ENCODE measurements around the gene SEC24B.

GRCh38 chr4:109589119-109589518 lies 155.5 kb downstream of the SEC24B start:
- TF ChIP-seq, protein P1, sequence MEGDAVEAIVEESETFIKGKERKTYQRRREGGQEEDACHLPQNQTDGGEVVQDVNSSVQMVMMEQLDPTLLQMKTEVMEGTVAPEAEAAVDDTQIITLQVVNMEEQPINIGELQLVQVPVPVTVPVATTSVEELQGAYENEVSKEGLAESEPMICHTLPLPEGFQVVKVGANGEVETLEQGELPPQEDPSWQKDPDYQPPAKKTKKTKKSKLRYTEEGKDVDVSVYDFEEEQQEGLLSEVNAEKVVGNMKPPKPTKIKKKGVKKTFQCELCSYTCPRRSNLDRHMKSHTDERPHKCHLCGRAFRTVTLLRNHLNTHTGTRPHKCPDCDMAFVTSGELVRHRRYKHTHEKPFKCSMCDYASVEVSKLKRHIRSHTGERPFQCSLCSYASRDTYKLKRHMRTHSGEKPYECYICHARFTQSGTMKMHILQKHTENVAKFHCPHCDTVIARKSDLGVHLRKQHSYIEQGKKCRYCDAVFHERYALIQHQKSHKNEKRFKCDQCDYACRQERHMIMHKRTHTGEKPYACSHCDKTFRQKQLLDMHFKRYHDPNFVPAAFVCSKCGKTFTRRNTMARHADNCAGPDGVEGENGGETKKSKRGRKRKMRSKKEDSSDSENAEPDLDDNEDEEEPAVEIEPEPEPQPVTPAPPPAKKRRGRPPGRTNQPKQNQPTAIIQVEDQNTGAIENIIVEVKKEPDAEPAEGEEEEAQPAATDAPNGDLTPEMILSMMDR (IDR thresholded peaks at IDR 0.05), result no peak
- no peak for TF ChIP-seq POLR2A (IDR thresholded peaks at IDR 0.05)
